WI38 (cell line): Measurements from ENCODE around the gene NTPCR.

ENCODE experiments used
- H3K4me3 ChIP-seq: 2 replicates; pipeline ENCODE4 v1.5.1; 2011; ENCODE audit warnings: low read depth, mild to moderate bottlenecking, control low read depth, low read length
- CTCF ChIP-seq: IDR thresholded peaks from 2 replicates; pipeline ENCODE4 v1.5.1; 2012; ENCODE audit warnings: low read depth, mild to moderate bottlenecking, control low read depth, low read length

NTPCR gene

GRCh38 chr1:232973652-232974611 is 23.5 kb downstream of the NTPCR start:
- no peak for TF ChIP-seq CTCF
- no peak overlapping the region for H3K4me3 ChIP-seq

GRCh38 chr1:232974971-232975370 is 24.6 kb downstream of the NTPCR start:
- no peak overlapping the region for H3K4me3 ChIP-seq
- TF ChIP-seq CTCF: no peak

GRCh38 chr1:232978091-232978634 is 27.8 kb downstream of the NTPCR start:
- TF ChIP-seq CTCF: no peak
- no peak overlapping the region for H3K4me3 ChIP-seq

GRCh38 chr1:232978815-232979214 is 28.4 kb downstream of the NTPCR start:
- H3K4me3 ChIP-seq: no peak overlapping the region
- no peak for TF ChIP-seq CTCF

GRCh38 chr1:232979558-232979957 is 29.1 kb downstream of the NTPCR start:
- TF ChIP-seq CTCF: no peak
- no peak overlapping the region for H3K4me3 ChIP-seq

GRCh38 chr1:232980355-232980978 is 30.1 kb downstream of the NTPCR start:
- no peak for TF ChIP-seq CTCF
- no peak overlapping the region for H3K4me3 ChIP-seq
